IMR-90 (cell line): Measurements from ENCODE around the gene SPTLC2. TPM values are rescaled to one million over a fixed set of nuclear protein-coding genes. Genes with fewer than 3 reads are reported as not detected.

Source experiments
- ATAC-seq: fragments of 200-7000 bp; cut with Tn5 transposase; 2 replicates; pipeline ENCODE4 v1.9.1; 2020; ENCODE audit warnings: low read depth, mild to moderate bottlenecking, moderate library complexity
- BruUV-seq: library from RNA; stranded (reverse); fragments of 400-500 nt; replicated peaks from 2 replicates; lab custom pipeline; 2021; lab: Mats Ljungman, UMichigan
- CTCF ChIA-PET: fragments of 300-600 bp; formaldehyde crosslinking; extraction: SDS; loops from one replicate; lab custom pipeline; 2021; ENCODE audit warnings: antibody characterized with exemption; lab: Yijun Ruan, JAX
- POLR2A ChIA-PET: fragments of 300-600 bp; sonication (Branson Sonifier 250); formaldehyde crosslinking; loops from one replicate; lab custom pipeline; 2022; ENCODE audit warnings: antibody characterized with exemption; ENCODE audit not compliant: unreplicated experiment; lab: Charles Lee
- DNase-seq: peaks from one replicate; pipeline ENCODE4 v3.0.0; 2013
- H2AFZ ChIP-seq: replicated peaks from 2 replicates; pipeline ENCODE3; 2013; ENCODE audit warnings: low read length, mild to moderate bottlenecking; ENCODE audit not compliant: poor library complexity
- H2AK5ac ChIP-seq: 2 replicates; pipeline ENCODE4 v1.6.1; 2013; ENCODE audit warnings: low read depth, low read length, inconsistent platforms
- H2AK9ac ChIP-seq: replicated peaks from 2 replicates; pipeline ENCODE3; 2013; ENCODE audit warnings: mild to moderate bottlenecking, low read depth, low read length, moderate library complexity; ENCODE audit not compliant: poor library complexity
- H2BK120ac ChIP-seq: 2 replicates; pipeline ENCODE4 v1.6.1; 2013; ENCODE audit warnings: low read depth, low read length, inconsistent platforms
- H2BK15ac ChIP-seq: 3 replicates; pipeline ENCODE4 v1.6.1; 2013; ENCODE audit warnings: low read depth, low read length, inconsistent platforms
- H2BK20ac ChIP-seq: 2 replicates; pipeline ENCODE4 v1.6.1; 2013; ENCODE audit warnings: low read depth, mild to moderate bottlenecking, inconsistent platforms, low read length, moderate library complexity
- H2BK5ac ChIP-seq: 2 replicates; pipeline ENCODE4 v1.6.1; 2013; ENCODE audit warnings: mild to moderate bottlenecking, low read depth, low read length, inconsistent platforms; ENCODE audit not compliant: poor library complexity, severe bottlenecking
- H3K14ac ChIP-seq: replicated peaks from 2 replicates; pipeline ENCODE4 v1.6.1; 2013; ENCODE audit warnings: low read depth, low read length, inconsistent platforms
- H3K18ac ChIP-seq: 2 replicates; pipeline ENCODE4 v1.6.1; 2013; ENCODE audit warnings: low read depth, low read length, control low read depth
- H3K23ac ChIP-seq: 2 replicates; pipeline ENCODE4 v1.6.1; 2013; ENCODE audit warnings: low read depth, low read length, inconsistent platforms
- H3K27ac ChIP-seq: 2 replicates; pipeline ENCODE4 v1.5.1; 2013; ENCODE audit warnings: mild to moderate bottlenecking, control low read depth, low read length; ENCODE audit not compliant: insufficient read depth
- H3K27me3 ChIP-seq: 2 replicates; pipeline ENCODE4 v1.6.1; 2013; ENCODE audit warnings: low read length; ENCODE audit not compliant: control insufficient read depth, insufficient read depth
- H3K36me3 ChIP-seq: 2 replicates; pipeline ENCODE4 v1.6.1; 2013; ENCODE audit warnings: low read length, mixed read lengths; ENCODE audit not compliant: control insufficient read depth, insufficient read depth
- H3K4ac ChIP-seq: 2 replicates; pipeline ENCODE4 v1.6.1; 2013; ENCODE audit warnings: low read depth, low read length, inconsistent platforms
- H3K4me1 ChIP-seq: 2 replicates; pipeline ENCODE4 v1.6.1; 2013; ENCODE audit warnings: low read length, mixed read lengths; ENCODE audit not compliant: control insufficient read depth, insufficient read depth
- H3K4me2 ChIP-seq: 2 replicates; pipeline ENCODE4 v1.6.1; 2013; ENCODE audit warnings: low read depth, mild to moderate bottlenecking, control low read depth, low read length, moderate library complexity
- H3K4me3 ChIP-seq: 2 replicates; pipeline ENCODE4 v1.5.1; 2013; ENCODE audit warnings: low read depth, mild to moderate bottlenecking, control low read depth, low read length, moderate library complexity; ENCODE audit not compliant: insufficient read depth
- H3K56ac ChIP-seq: 2 replicates; pipeline ENCODE4 v1.6.1; 2013; ENCODE audit warnings: low read length, inconsistent platforms; ENCODE audit not compliant: insufficient read depth; ENCODE audit errors: extremely low read depth
- H3K79me1 ChIP-seq, 2 experiments: 2 replicates each; pipeline ENCODE4 v1.6.1; 2013; ENCODE audit warnings: low read length in 2 of 2, inconsistent platforms in 1 of 2, low read depth in 1 of 2
- H3K9ac ChIP-seq: 2 replicates; pipeline ENCODE4 v1.6.1; 2013; ENCODE audit warnings: low read depth, low read length, control low read depth
- H3K9me1 ChIP-seq: 2 replicates; pipeline ENCODE4 v1.6.1; 2013; ENCODE audit warnings: low read length, inconsistent platforms; ENCODE audit not compliant: insufficient read depth
- H3K9me3 ChIP-seq: 2 replicates; pipeline ENCODE4 v1.6.1; 2013; ENCODE audit warnings: low read length; ENCODE audit not compliant: control insufficient read depth, insufficient read depth
- H4K20me1 ChIP-seq: 2 replicates; pipeline ENCODE4 v1.6.1; 2013; ENCODE audit warnings: low read length, inconsistent platforms; ENCODE audit not compliant: insufficient read depth
- H4K5ac ChIP-seq: 2 replicates; pipeline ENCODE4 v1.6.1; 2013; ENCODE audit warnings: mild to moderate bottlenecking, low read depth, low read length, control low read depth
- H4K8ac ChIP-seq, 2 experiments: 2 replicates each; pipeline ENCODE4 v1.6.1; 2013; ENCODE audit warnings: low read depth in 2 of 2, low read length in 2 of 2, control low read depth in 1 of 2, inconsistent platforms in 1 of 2
- H4K91ac ChIP-seq: 2 replicates; pipeline ENCODE4 v1.6.1; 2013; ENCODE audit warnings: low read depth, low read length, inconsistent platforms; ENCODE audit not compliant: insufficient read depth
- BHLHE40 ChIP-seq: fragments of 150-350 bp; IDR thresholded peaks from 2 replicates; pipeline ENCODE4 v1.6.1; 2016; ENCODE audit warnings: mild to moderate bottlenecking, low read depth, low read length
- CHD1 ChIP-seq: IDR thresholded peaks from 2 replicates; pipeline ENCODE4 v1.6.1; 2012; ENCODE audit warnings: low read depth, low read length, improper control_type of control experiment
- RAD21 ChIP-seq: IDR thresholded peaks from 2 replicates; pipeline ENCODE4 v1.6.1; 2012; ENCODE audit warnings: low read length, improper control_type of control experiment
- WGBS, 2 experiments: methylation state at CpG; one replicate each; pipeline versions ENCODE4 v1.1.5 to v1.1.7; 2013; ENCODE audit warnings: missing lambda C conversion rate in 2 of 2; ENCODE audit not compliant: insufficient read length in 1 of 2; ENCODE audit errors: extremely low coverage in 2 of 2; 5-methylcytosine and 5-hydroxymethylcytosine counted together
- dilution Hi-C: fragments of 300-500 bp; cut with HindIII; formaldehyde crosslinking; loops from one replicate; pipeline ENCODE4 v1.14.3; 2018; ENCODE audit warnings: low sequenced_read_pairs; ENCODE audit not compliant: unreplicated experiment
- in situ Hi-C: fragments of 300-500 bp; cut with MboI; formaldehyde crosslinking; loops from 3 replicates; pipeline ENCODE4 v1.14.3; 2019; ENCODE audit warnings: low sequenced_read_pairs, inconsistent platforms, mixed read lengths
- intact Hi-C: fragments of 100-400 bp; cut with micrococcal nuclease; formaldehyde crosslinking; loops from 2 replicates; pipeline ENCODE4 v1.10.0; 2022
- polyA plus RNA-seq, 3 experiments: library from polyadenylated mRNA; depleted of rRNA; stranded (reverse); fragments of >200 nt; gene quantifications; 2 replicates each; pipeline ENCODE4 v1.2.3, GENCODE V29; 2012; ENCODE audit warnings: low replicate concordance in 1 of 3
- total RNA-seq: library from RNA; depleted of rRNA; stranded (reverse); fragments of >200 nt; gene quantifications from 2 replicates; pipeline ENCODE4 v1.2.3, GENCODE V29; 2012
- TF ChIP-seq, protein P1 (sequence below): conservative IDR thresholded peaks from 2 replicates; pipeline ENCODE4 v1.5.1; 2012; ENCODE audit warnings: mild to moderate bottlenecking, low read depth, low read length, improper control_type of control experiment

The SPTLC2 gene
- total and polyA plus RNA-seq, 2 of the 4 experiments (the other 2 are of a cell fraction) = 22.6 to 68.3 TPM

DNA sequence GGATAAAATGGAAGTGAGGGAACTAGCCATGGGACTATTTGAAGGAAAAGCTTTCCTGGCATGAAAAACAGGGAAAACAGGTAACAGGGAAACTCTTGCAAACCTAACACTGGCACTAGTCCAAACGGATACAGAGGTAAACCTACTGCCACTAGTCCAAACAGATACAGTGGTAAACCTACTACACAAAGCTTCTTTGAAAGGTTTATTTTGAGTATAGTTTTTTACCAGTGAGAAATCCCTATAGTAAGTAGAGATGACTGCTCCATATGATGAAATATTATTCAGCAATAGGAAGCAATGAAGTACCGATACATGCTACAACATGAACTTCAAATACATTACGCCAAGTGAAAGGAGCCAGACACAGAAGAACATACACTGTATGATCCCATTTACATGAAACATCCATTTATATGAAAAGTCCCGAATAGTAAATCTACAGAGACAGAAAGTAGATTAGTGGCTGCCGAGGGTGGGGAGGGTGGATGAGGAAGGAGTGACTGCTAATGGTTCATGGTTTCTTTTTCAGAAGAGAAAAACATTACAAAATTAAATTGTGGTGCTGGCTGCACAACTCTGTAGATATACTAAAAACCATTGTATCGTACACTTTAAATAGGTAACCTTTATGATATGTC is 25.5 kb downstream of the SPTLC2 start:
- Histone ChIP-seq H3K79me1 (peaks cover 20 to 49% of the 10 kb centered on the region in 2 experiments), H3K27me3 (no peaks in the 10 kb centered on the region), H3K56ac (no peak overlapping the region), H4K5ac (no peak overlapping the region), H2BK20ac (no peak overlapping the region), H3K9me3 (no peaks in the 10 kb centered on the region), H2AK9ac (no peak overlapping the region), H3K14ac (no peak overlapping the region), H2BK120ac (no peak overlapping the region), H4K91ac (no peak overlapping the region), H3K4me2 (no peak overlapping the region), H4K20me1 (peaks cover 14% of the 10 kb centered on the region; the same call in 1 of the 2 replicates), H3K18ac (no peak overlapping the region), H3K4me1 (peaks cover 6% of the 10 kb centered on the region; the same call in 1 of the 2 replicates), H3K27ac (no peak overlapping the region), H2AFZ (no peak overlapping the region), H3K36me3 (peaks cover 10% of the 10 kb centered on the region), H2BK15ac (no peak overlapping the region), H2AK5ac (no peak overlapping the region), H3K4me3 (no peak overlapping the region), H3K9ac (no peak overlapping the region), H3K9me1 (peaks cover 12% of the 10 kb centered on the region), H3K23ac (no peak overlapping the region), H2BK5ac (no peak overlapping the region), H4K8ac (no peak overlapping the region), H3K4ac (no peak overlapping the region)
- in situ Hi-C loops (no loop called here), intact Hi-C loops (no loop called here), dilution Hi-C loops (no loop called here)
- ATAC-seq = no peak
- ChIA-PET CTCF (no interaction called here), POLR2A (no interaction called here)
- no TSS peak for BruUV-seq
- TF ChIP-seq BHLHE40 (no peak), RAD21 (no peak), CHD1 (no peak)
- TF ChIP-seq, protein P1, sequence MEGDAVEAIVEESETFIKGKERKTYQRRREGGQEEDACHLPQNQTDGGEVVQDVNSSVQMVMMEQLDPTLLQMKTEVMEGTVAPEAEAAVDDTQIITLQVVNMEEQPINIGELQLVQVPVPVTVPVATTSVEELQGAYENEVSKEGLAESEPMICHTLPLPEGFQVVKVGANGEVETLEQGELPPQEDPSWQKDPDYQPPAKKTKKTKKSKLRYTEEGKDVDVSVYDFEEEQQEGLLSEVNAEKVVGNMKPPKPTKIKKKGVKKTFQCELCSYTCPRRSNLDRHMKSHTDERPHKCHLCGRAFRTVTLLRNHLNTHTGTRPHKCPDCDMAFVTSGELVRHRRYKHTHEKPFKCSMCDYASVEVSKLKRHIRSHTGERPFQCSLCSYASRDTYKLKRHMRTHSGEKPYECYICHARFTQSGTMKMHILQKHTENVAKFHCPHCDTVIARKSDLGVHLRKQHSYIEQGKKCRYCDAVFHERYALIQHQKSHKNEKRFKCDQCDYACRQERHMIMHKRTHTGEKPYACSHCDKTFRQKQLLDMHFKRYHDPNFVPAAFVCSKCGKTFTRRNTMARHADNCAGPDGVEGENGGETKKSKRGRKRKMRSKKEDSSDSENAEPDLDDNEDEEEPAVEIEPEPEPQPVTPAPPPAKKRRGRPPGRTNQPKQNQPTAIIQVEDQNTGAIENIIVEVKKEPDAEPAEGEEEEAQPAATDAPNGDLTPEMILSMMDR = no peak
- no CpG with 5 or more reads among the region's 6 CpGs for WGBS, 2 experiments
- DNase-seq = no peak
